H7 (cell line): ENCODE data around the gene PERCC1. TPM values are rescaled to one million over a fixed set of nuclear protein-coding genes. Genes with fewer than 3 reads are reported as not detected.

Experiments used
- DNase-seq: peaks from one replicate; pipeline ENCODE4 v3.0.0; 2012
- H3K27me3 ChIP-seq: 2 replicates; pipeline ENCODE4 v1.6.0; 2011; ENCODE audit warnings: mild to moderate bottlenecking, low read length; ENCODE audit not compliant: control insufficient read depth, insufficient read depth
- H3K36me3 ChIP-seq: replicated peaks from 2 replicates; pipeline ENCODE4 v1.5.1; 2011; ENCODE audit warnings: low read length; ENCODE audit not compliant: control insufficient read depth, insufficient read depth
- H3K4me3 ChIP-seq: 2 replicates; pipeline ENCODE4 v1.5.1; 2011; ENCODE audit warnings: low read depth, mild to moderate bottlenecking, control low read depth, low read length, moderate library complexity; ENCODE audit not compliant: insufficient read depth
- total RNA-seq: library from RNA; depleted of rRNA; stranded (reverse); fragments of >200 nt; shearing (Covaris generic); gene quantifications from 2 replicates; pipeline ENCODE4 v1.2.3, GENCODE V29; 2014

PERCC1 gene
- total RNA-seq, 1 experiment from 2014 or later: not detected

- H3K4me3 ChIP-seq: no peak overlapping the region
- no peaks in the 10 kb centered on the region; the same call in 1 of the 2 replicates for H3K36me3 ChIP-seq
- DNase-seq: no peak
- H3K27me3 ChIP-seq: no peaks in the 10 kb centered on the region
These were observed 14.8 kb downstream of the PERCC1 start for GRCh38 chr16:1445518-1446203.

GRCh38 chr16:1446296-1447080, 15.6 kb downstream of the PERCC1 start:
- DNase-seq: no peak
- H3K27me3 ChIP-seq: no peaks in the 10 kb centered on the region
- no peak overlapping the region for H3K4me3 ChIP-seq
- H3K36me3 ChIP-seq: no peaks in the 10 kb centered on the region; the same call in none of the 2 replicates

- H3K4me3 ChIP-seq: no peak overlapping the region
- H3K27me3 ChIP-seq: no peaks in the 10 kb centered on the region
- DNase-seq: no peak
These were observed 17.1 kb downstream of the PERCC1 start for GRCh38 chr16:1447965-1448364.

GRCh38 chr16:1448536-1449116, 17.7 kb downstream of the PERCC1 start:
- DNase-seq: no peak
- Histone ChIP-seq H3K4me3 (no peak overlapping the region), H3K36me3 (peaks cover 1% of the 10 kb centered on the region), H3K27me3 (no peaks in the 10 kb centered on the region)

More at GRCh38 chr16:1447965-1448364, 17.1 kb downstream of the PERCC1 start:
- H3K36me3 ChIP-seq: no peaks in the 10 kb centered on the region; the same call in none of the 2 replicates

GRCh38 chr16:1449201-1449788, 18.4 kb downstream of the PERCC1 start:
- no peaks in the 10 kb centered on the region for H3K27me3 ChIP-seq
- peaks cover 3% of the 10 kb centered on the region for H3K36me3 ChIP-seq
- DNase-seq: no peak
- H3K4me3 ChIP-seq: no peak overlapping the region

GRCh38 chr16:1450218-1450617, 19.3 kb downstream of the PERCC1 start:
- DNase-seq: peak; percentile 90
- Histone ChIP-seq H3K27me3 (no peaks in the 10 kb centered on the region), H3K4me3 (no peak overlapping the region), H3K36me3 (peaks cover 3% of the 10 kb centered on the region)

- Histone ChIP-seq H3K4me3 (no peak overlapping the region), H3K36me3 (peaks cover 3% of the 10 kb centered on the region), H3K27me3 (no peaks in the 10 kb centered on the region)
- no peak for DNase-seq
These were observed 20.0 kb downstream of the PERCC1 start for GRCh38 chr16:1450841-1451240.

GRCh38 chr16:1451702-1452392, 21.0 kb downstream of the PERCC1 start:
- Histone ChIP-seq H3K27me3 (no peaks in the 10 kb centered on the region), H3K36me3 (peaks cover 3% of the 10 kb centered on the region), H3K4me3 (no peak overlapping the region)
- DNase-seq: no peak

- no peaks in the 10 kb centered on the region for H3K27me3 ChIP-seq
- H3K36me3 ChIP-seq: peaks cover 3% of the 10 kb centered on the region
- no peak for DNase-seq
- H3K4me3 ChIP-seq: no peak overlapping the region
These were observed 21.7 kb downstream of the PERCC1 start for GRCh38 chr16:1452530-1452929.

GRCh38 chr16:1453316-1453715, 22.4 kb downstream of the PERCC1 start:
- no peaks in the 10 kb centered on the region for H3K27me3 ChIP-seq
- peaks cover 3% of the 10 kb centered on the region for H3K36me3 ChIP-seq
- no peak overlapping the region for H3K4me3 ChIP-seq
- no peak for DNase-seq

GRCh38 chr16:1454561-1454960, 23.7 kb downstream of the PERCC1 start:
- peaks cover 4% of the 10 kb centered on the region for H3K36me3 ChIP-seq
- H3K27me3 ChIP-seq: no peaks in the 10 kb centered on the region
- DNase-seq: no peak
- H3K4me3 ChIP-seq: no peak overlapping the region

- no peaks in the 10 kb centered on the region for H3K27me3 ChIP-seq
- no peak overlapping the region for H3K4me3 ChIP-seq
- DNase-seq: no peak
- H3K36me3 ChIP-seq: peaks cover 4% of the 10 kb centered on the region
These were observed 24.6 kb downstream of the PERCC1 start for GRCh38 chr16:1455190-1456171.

GRCh38 chr16:1456951-1457350, 26.1 kb downstream of the PERCC1 start:
- no peak for DNase-seq
- no peak overlapping the region for H3K4me3 ChIP-seq
- peaks cover 4% of the 10 kb centered on the region for H3K36me3 ChIP-seq
- no peaks in the 10 kb centered on the region for H3K27me3 ChIP-seq
